HG03196 (cell line): ENCODE results near the gene CDK5.
"Not testable (repeated sequence)": the region's sequence is repeated elsewhere in the genome, so short reads cannot be mapped to it uniquely, and the experiment has no call there.

Experiments
- ATAC-seq: cut with Tn5 transposase; IDR thresholded peaks from one replicate; pipeline ENCODE4 v1.9.1; 2021; ENCODE audit not compliant: unreplicated experiment

CDK5 gene

DNA sequence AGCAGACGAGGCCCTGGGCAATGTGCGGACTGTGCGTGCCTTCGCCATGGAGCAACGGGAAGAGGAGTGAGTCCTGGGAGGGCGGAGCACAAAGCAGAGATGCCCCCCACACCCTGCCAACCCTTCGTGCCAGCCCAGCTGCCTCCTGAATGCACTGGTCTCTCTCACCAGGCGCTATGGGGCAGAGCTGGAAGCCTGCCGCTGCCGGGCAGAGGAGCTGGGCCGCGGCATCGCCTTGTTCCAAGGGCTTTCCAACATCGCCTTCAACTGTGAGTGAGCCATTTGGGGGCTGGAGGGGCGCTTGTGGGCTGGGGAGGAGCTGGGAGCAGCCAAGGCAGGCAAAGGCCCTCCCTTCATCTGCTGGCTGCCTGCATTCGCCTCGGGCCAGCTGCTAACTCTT lies 21.8 kb downstream of the CDK5 start:
- ATAC-seq = no peak

DNA sequence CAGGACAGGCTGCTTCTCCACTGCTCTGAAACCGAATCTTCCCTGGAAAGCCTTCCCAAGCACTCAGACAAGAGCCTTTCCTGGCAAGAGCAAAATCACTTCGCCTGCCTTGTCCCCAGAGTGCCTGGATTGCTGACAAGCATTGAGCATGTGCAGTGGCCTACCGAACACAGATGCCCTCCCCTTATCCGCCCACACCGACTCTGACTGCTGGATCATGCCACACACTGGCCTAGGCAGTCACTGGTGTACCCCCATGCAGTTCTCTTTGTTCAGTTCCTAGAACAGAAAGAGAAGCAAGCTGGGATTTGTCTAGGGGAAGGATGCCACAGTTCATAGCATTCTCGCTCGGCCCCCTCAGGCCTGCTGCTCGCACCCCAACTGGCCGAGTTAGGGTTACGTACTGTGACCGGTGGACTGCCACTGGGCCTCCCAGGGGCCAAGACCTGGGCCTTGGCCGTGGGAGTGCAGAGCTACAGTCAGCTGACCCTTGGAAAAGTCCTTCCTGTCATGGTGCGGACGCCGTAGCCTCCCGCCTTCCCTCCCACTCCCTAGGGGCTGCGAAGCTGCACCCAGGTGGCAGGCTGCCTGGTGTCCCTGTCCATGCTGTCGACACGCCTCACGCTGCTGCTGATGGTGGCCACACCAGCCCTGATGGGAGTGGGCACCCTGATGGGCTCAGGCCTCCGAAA lies 22.5 kb downstream of the CDK5 start:
- no peak for ATAC-seq

DNA sequence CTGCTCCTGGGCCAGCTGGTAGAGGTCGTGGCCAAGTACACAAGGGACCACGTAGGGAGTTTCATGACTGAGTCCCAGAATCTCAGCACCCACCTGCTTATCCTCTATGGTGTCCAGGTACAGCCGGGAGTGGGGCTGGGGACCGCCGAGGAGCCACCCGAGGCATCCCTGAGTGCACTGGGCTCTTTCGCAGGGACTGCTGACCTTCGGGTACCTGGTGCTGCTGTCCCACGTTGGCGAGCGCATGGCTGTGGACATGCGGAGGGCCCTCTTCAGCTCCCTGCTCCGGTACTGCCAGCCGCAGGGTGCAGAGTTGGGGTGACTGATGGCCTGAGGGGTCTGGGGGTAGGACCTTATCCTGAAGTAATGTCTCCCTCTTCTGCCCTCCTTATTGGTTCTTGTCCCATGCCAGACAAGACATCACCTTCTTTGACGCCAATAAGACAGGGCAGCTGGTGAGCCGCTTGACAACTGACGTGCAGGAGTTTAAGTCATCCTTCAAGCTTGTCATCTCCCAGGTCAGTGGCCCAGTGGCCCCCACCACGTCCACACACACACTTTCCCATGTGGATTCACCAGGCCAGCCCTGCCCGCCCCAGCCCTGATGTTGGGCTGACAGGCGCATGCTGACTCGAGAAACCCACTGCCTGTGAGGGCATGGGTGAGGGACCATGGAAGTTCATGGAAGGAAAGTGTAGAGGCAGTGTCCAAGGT lies 23.2 kb downstream of the CDK5 start:
- no peak for ATAC-seq

DNA sequence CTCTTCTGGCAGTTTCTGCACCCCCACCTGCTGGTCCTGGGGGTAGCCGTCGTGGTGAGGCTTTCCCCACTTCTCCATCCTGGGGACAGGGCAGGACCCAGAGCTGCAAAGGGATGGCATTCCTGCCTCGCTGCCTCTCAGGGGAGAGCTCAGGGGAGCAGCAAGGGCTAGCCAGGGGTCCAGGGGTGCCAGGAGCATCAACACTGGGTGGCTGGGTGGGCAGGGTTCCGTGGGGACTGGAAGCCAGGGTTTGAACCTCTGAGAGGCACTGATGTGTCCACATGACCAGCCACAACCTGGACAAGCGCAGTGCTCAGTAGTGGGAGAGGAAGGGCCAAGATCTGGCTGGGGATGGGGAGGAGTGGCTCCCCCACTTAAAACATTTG lies 23.8 kb downstream of the CDK5 start:
- ATAC-seq = no peak

DNA sequence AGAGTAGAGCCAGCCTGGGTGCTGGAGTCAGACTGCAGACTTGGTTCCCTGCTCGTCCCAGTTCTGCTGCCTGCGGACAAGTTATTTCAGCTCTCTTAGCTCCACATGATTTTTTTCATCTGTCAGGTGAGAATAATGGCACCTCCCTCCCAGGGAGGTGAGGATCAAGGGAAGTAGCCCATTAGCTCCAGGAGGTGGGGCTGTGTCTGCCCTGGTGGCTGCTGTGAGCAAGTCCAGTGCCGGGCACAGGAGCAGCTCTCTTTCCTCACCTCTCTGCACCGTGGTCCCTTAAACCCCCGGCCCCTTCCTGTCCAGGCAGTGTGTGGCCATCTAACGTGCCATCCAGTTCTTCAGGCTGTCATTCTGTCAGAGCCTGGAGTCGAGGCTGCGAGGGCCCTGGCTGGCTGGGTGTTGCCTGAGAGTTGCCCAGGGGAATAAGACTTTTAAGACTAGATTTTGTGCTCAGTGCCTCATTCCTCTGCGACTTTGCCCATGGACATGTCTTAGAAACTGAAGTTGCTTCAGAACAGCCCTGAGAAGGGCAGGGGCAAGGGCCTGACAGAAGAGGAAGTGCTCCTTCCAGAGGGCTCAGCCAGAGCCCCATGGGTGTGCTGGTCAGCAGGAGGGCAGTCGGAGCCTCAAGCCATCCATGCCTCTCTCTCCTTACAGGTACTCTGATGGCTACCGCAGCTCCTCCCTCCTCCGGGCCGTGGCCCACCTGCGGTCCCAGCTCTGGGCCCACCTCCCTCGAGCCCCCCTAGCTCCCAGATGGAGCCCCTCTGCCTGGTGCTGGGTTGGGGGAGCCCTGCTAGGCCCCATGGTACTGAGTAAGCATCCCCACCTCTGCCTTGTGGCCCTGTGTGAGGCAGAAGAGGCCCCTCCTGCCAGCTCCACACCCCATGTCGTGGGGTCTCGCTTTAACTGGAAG lies 24.5 kb downstream of the CDK5 start:
- ATAC-seq = no peak

DNA sequence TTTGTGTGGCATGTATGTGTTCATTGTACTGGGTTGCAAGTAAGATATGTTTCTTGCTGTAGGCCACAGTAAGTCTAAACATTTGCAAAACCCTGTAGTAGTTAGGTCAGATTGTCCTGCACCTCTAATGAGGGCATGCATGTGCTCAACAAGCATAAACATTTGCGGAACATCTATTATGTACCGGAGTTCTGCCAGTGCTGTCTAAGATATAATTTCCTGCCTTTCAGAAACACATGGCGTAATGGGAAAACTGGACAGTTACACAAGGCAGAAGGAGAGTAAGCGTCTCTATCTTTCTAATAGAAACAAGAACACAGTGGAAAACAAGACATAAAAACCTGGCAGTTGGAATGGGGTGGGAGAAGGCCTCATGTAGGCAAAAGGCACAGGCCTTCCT lies 26.7 kb downstream of the CDK5 start:
- ATAC-seq = no peak

DNA sequence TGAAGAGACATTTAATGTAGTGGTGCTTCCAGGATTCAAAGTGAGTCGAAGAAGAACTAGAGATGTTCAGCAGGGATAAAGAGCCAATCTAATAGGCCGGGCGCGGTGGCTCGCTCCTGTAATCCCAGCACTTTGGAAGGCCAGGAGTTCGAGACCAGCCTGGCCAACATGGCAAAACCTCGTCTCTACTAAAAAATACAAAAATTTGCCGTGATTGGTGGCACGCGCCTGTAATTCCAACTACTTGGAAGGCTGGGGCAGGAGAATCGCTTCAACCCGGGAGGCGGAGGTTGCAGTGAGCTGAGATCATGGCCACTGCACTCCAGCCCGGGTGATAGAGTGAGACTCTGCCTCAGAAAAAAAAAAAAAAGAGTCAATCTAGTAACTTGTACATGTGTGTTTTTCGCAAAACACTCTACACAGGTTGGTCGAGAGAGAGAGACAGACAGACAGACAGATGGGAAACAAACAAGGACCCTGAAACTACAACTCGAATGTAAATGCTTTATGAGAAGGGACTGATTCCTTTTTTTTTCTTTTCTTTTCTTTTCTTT lies 28.7 kb downstream of the CDK5 start:
- no peak for ATAC-seq

DNA sequence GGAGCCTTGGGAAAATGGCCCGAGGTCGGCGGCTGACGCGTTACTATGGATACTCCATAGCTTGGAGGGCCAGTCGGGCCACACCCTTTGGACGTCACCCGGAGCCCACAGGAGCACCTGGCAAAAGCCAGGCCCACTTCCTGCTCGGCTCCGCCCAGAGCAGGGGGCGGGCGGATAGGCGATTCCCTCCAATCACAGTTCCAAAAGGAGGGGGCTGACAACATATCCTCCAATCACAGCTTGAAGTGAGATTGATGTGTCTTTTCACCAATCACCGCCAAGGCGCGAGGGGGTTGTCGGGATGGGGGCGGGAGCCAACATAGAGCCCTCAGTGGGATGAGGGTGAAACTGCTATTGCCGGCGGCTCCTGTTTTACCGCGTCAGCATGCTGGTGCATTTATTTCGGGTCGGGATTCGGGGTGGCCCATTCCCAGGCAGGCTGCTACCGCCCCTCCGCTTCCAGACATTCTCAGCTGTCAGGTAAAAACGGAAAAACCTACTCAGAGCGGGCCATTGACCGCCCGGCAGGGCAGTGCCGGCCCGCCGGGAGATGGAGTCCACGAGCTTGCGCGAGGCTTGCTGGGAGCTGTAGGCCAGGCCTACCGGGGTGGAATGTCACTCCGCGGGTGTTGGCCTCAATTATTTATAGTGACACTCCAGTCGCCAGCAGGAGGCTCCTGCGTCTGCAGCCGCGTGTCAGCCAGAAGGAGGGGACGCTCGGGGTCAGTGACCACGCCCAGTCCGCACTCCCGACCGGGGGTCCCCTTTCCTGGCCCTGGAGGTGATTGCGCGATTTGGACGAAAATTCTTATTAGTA lies 29.4 kb downstream of the CDK5 start, which contains the start of gene ABCB8:
TSS of gene ABCB8 (plus strand) at position 320 of the 817 bp plus-strand sequence. CDS start at position 386, 66 bp downstream.
- ATAC-seq = peak; percentile 94

DNA sequence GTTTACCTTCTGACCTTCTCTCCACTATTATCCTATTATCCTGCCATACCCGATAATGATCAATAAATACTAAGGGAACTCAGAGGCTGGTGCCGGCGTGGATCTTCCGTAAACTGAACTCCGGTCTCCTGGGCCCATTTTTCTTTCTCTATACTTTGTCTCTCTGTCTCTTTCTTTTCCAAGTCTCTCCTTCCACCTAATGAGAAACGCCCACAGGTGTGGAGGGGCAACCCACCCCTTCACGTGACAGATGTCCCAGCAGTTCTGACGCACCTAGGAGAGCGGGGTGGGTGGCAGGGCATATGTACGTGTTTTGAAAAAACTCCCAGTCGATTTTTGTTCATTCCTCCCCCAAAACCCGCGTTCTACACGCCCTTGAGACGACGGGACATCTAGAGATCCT lies 30.0 kb downstream of the CDK5 start:
- not testable (repeated sequence) for ATAC-seq

DNA sequence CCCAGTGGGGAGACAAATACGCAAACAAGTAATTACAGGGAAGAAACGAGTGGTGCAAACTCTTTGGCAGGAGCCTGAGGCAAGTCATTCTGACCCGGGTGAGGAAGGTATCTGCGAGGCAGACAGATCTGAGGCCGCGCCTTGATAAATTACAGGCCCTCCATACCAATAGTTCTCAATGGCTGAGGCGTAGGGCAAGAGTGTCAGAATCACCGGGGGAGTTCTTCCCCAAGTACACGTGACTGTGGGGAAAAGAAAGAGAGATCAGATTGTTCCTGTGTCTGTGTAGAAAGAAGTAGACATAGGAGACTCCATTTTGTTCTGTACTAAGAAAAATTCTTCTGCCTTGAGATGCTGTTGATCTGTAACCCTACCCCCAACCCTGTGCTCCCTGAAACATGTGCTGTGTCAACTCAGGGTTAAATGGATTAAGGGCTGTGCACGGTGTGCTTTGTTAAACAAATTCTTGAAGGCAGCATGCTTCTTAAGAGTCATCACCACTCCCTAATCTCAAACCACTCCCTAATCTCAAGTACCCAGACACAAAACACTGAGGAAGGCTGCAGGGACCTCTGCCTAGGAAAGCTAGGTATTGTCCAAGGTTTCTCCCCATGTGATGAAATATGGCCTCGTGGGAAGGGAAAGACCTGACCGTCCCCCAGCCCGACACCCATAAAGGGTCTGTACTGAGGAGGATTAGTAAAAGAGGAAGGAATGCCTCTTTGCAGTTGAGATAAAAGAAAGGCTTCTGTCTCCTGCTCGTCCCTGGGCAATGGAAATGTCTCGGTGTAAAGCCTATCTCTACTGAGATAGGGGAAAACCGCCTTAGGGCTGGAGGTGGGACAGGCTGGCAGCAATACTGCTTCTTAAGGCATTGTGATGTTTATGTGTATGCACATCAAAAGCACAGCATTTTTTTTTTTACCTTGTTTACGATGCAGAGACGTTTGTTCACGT lies 30.6 kb downstream of the CDK5 start:
- ATAC-seq = not testable (repeated sequence)

DNA sequence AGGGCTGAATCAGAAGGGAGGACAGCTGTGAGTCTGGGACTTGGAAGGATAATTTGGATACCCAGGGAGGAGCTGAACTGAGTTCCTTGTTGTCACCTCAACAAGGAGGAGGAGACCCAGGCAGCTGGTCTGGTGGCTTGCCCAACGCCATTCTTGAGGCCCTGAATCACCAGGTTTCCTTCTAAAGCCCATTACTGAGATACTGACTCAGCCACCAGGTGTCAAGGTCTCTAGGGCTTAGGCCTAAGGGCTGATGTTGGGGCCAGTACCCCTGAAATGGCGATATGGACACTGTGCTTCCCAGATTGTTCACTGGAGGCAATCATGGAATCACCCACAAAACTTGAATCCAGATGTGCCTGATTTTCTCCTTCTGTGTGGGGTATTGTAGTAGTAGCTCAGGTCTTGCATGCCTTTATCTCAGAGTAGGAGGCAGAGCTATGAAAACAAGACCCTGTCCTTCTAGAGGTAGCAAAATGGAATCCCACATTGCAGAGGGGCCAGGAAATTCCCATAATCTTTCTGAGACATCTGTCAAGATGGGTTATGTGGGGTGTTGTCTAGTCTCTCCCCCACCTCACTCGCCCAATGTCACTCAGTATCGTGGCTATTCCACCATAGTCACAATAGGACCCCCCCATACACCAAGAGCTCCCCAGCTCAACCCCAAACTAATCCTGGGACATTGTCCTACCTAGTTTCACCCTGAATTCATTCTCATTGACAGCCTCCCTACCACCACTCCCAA lies 31.6 kb downstream of the CDK5 start:
- no peak for ATAC-seq

DNA sequence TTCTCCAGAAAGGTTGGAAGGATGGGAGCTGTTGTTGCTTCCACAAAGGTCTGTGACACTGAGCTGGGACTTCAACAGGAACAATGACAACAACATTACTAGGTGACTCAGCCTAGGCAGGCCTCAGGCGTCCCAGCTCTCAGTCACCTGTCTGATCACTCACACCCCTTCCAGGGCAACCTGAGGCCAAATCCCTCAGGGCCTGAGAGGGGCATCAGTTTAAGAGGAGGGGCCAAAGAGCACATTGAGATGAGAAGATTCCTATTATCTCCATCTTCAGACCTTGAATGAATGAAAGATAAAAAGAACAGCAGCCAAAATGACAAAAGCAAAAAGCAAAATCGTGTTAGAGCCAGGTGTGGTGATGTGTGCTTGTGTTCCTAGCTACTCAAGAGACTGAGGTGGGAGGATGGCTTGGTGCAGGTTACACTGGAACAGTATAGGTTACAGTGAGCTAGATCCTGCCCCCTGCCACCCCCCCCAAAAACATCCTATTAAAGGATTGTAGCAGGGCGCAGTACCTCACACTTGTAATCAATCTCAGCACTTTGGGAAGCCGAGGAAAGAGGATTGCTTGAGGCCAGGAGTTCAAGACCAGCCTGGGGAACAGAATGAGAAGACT lies 33.2 kb downstream of the CDK5 start, which contains the start of gene ATG9B:
TSS of gene ATG9B (minus strand) at position 60 of the 622 bp plus-strand sequence. CDS start 71 bp downstream, outside the sequence.
- no peak for ATAC-seq

DNA sequence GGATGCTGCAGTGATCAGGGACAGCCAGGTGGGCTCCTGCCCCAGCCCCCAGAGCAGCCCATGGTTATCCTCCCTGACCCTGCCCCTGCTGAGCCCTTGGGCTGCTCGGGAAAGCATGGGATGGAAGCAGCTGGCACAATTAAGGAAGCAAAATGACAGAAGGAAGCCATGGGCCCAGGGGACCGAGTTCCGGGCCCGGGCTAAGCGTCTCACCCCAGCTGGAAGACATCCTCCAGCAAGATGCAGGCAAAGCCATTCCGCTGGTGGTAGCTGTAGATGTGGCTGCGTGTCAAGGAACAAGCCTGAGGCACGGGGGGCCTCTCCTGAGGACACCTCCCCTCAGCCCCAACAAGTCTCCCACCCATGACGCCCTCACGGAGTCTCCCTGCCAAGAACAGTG lies 34.5 kb downstream of the CDK5 start:
- ATAC-seq = no peak

DNA sequence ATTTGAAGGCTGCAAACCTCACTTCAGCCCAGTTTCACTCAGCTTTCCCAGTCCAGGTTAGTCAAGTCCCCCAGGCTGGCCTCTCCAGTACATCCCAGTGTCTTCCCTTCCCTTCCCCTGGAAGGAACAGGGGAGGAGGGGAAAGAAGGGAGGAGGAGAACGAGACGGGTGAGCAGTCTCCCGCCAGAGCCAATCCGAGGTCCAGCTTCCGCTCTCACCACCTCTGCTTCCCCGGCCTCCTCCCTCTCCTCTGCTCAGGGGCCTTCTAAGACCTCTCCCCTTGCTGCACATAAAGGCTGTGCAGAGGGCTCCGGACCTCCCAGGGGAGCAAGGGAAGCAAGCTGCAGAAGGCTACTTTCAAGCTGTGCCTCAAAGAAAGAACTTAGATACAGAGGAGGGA lies 37.5 kb downstream of the CDK5 start:
- no peak for ATAC-seq

DNA sequence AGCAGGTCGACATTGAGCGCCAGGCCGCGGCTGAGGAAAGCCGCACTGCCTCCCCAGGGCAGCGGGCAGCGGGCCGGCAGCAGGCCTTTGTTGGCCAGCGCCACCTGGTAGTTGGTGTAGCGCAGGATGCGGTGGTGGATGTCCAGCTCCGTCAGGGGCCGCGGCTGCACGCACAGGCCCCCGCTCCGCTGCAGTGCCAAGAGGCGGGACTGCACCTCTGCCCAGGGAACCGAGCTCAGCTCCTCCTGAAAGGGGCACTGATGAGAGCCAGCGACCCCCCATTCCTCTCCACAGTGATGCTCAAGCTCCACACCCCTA lies 38.6 kb downstream of the CDK5 start:
- no peak for ATAC-seq

DNA sequence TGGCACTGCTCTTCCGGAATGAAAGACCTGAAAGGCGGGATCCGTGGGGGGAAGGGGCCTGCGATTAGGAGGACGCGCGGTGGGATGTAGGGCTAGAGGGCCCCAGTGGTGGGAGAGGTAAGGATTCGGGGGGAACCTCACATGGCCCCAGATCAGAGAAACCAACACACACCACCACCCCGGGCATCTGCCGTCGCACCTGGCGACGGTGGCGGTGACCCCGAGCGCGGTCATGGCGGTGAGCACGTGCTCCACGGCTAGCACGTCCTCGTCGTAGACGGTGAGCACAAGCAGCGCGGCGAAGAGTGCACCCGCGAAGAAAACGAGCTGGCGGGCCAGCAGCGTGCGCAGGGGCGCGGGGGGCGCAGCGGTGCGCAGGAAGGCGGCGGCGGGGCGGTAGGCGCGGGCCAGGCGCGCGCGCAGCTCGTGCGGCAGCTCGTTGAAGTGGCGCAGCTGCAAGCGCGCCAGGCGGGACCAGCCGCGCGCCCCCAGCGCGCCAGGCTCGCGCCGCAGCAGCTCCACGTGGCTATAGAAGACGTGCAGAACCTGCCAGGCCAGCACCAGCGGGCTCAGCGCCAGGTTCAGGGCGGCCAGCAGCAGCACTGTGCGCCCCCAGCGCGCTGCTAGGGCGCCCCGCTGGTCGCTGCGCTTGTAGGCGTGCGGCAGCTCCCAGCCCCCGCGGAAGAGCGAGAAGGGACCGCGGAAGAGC lies 39.1 kb downstream of the CDK5 start:
- ATAC-seq = no peak

DNA sequence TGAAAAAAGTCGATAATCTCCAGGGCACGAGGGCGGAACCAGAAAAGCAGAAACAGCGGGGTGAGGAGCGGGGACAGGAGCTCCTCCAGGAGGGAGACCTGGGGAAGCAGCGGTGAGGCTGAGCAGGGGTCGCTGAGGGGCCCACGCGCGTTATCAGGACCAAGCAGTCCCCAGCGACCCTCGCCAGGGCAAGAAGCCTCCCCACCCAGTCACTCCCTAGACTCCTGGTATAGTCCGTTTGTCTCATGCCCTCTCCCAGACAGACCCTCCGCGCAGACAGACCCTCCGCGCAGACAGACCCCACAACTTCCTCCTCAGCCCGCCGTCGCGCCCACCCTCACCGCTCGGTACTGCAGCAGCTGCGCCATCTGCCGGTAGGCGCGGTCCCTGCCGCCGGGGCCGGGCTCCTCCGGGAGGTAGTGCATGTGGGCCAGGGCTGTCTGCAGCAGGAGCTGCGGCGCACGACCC lies 39.7 kb downstream of the CDK5 start:
- ATAC-seq = peak; percentile 56
